CD1c-positive myeloid dendritic cell (primary cell): Measurements from ENCODE around the gene RBL2.
"Not testable (repeated sequence)": the region's sequence is repeated elsewhere in the genome, so short reads cannot be mapped to it uniquely, and the experiment has no call there.

Experiments used
- DNase-seq: peaks from one replicate; pipeline ENCODE4 v3.0.0-alpha.2; 2016; ENCODE audit errors: extremely low spot score

RBL2 gene

GRCh38 chr16:53434377-53435065, at the start of gene RBL2:
RBL2 (plus strand) TSS chr16:53434471; CDS start chr16:53434557, 86 bp downstream.
- DNase-seq, result peak; percentile 83

GRCh38 chr16:53384610-53385009, 49.7 kb upstream of the RBL2 start:
- not testable (repeated sequence) for DNase-seq

DNA sequence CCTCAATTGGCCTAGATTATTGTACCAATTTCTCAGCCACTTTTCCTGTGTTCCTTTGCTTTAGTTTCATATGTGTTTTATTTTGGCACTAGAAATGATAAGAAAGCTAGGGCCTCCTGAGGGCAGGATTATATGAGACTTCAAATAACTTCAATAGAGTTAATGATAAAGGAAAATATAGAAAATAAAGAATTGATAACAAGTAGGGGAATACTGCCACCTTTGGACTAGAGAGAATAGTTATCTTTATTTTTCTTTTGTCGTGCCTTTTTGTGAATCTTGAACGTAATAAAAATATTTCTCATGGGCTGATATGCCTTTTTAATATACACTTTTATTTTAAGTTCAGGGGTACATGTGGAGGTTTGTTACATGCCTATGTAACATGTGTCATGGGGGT, 29.3 kb upstream of the RBL2 start:
- no peak for DNase-seq

GRCh38 chr16:53412549-53412948, 21.7 kb upstream of the RBL2 start:
- DNase-seq, result no peak

DNA sequence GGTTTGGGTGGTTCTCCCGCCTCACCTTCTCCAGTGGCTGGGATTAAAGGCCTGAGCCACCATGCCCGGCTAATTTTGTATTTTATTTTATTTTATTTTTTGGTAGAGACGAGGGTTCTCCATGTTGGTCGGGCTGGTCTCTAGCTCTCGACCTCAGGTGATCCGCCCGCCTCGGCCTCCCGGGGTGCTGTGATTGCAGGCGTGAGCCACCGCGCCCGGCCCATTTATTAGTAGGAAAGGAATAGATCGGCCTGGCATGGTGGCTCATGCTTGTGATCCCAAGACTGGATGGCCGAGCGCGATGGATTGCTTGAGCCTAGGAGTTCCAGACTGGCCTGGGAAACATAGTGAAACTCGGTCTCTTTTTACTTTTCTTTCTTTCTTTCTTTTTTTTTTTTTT, 20.4 kb upstream of the RBL2 start:
- no peak for DNase-seq

- no peak for DNase-seq
These were observed 19.9 kb upstream of the RBL2 start for GRCh38 chr16:53414381-53414780.

GRCh38 chr16:53415504-53415903, 18.8 kb upstream of the RBL2 start:
- no peak for DNase-seq

DNA sequence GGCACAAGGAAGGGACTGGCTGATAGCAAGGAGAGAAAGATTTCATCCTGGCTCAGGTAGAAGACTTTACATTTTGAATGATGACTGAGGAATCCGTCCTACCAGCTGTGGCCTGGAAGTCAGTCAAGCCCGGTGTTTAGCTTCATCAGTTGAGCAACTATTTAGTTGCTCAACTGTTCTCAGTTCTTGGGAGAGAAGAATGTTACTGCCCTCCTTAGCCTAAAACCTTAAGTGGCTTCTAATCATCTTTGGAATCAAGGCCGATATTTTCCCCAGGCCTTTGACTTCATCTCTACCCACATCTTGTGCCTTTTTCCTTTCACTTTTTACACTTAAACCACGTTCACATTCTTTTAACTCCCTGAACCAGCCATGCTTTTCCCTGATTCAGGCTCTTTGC, 17.3 kb upstream of the RBL2 start:
- DNase-seq, result no peak

DNA sequence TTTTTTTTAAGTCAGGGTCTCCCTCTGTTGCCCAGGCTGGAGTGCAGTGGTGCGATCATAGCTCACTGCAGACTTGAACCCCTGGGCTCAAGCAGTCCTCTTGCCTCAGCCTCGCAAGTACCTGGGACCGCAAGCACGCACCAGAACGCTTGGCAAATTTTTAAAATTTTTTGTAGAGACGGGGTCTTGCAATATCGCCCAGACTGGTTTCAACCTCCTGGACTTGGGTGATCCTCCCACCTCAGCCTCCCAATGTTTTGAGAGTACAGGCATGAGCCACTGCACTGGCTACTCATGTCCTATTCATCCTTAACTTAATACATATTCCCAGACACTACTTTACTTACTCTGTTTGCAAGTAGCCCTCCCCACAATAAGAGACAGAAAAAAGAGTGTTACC, 16.3 kb upstream of the RBL2 start:
- DNase-seq, result no peak

DNA sequence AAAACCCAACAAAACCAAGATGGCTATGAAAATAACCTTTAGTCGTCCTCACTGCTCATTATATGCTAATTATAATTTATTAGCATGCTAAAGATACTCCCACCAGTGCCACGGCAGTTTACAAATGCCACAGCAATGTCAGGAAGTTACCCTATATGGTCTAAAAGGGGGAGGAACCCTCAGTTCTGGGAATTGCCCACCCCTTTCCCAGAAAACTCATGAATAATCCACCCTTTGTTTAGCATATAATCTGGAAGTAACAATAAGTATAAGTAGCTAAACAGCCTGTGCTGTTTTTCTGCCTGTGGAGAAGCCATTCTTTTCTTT, 14.9 kb upstream of the RBL2 start:
- not testable (repeated sequence) for DNase-seq

DNA sequence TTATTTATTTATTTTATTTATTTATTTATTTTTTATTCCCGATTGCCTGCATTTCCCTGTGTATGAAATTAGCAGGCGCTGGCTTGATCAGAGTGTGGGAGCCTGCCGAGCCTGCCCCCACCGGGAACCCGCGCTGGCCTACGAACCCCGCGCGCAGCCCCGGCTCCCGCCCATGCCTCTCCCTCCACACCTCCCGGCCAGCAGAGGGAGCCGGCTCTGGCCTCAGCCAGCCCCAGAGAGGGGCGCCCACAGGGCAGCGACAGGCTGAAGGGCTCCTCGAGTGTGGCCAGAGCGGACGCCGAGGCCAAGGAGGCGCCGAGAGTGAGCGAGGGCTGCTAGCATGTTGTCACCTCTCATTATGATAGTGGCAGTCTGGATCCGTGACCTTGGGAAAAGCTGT, 13.0 kb upstream of the RBL2 start:
- no peak for DNase-seq

DNA sequence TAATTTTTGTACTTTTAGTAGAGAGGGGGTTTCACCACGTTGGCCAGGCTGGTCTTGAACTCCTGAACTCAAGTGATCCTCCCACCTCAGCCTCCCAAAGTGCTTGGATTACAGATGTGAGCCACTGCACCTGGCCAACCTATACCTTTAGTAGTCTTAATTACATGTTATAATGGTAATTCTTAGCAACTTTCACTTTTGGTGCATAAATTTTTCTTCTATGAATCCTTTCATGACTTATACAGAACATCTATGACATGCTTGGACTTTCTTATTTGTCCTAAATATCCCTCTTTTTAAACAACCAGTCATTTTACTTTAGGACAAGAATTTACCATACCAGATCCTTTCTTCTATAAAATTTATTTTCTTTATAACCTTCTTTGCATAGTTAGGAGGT, 10.3 kb upstream of the RBL2 start:
- not testable (repeated sequence) for DNase-seq

DNA sequence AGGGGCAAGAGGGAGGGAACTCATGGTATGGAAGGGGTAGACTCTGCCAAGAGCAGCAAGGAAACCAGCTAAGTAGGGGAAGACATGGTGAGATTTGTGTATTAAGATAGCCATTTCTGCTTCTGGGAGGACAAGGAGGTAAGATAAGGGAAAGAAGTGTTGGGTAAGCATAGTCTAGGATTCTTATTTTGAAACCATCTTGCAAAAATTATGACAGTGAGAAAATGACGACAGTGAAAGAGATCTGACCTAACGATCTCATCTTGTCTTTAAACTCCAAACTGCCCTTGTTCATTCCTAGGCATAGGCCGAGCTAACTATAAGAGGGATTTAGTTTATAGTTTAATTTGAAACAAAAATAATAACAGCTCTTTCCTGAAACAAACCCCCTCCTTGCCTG, 5.6 kb upstream of the RBL2 start:
- no peak for DNase-seq

DNA sequence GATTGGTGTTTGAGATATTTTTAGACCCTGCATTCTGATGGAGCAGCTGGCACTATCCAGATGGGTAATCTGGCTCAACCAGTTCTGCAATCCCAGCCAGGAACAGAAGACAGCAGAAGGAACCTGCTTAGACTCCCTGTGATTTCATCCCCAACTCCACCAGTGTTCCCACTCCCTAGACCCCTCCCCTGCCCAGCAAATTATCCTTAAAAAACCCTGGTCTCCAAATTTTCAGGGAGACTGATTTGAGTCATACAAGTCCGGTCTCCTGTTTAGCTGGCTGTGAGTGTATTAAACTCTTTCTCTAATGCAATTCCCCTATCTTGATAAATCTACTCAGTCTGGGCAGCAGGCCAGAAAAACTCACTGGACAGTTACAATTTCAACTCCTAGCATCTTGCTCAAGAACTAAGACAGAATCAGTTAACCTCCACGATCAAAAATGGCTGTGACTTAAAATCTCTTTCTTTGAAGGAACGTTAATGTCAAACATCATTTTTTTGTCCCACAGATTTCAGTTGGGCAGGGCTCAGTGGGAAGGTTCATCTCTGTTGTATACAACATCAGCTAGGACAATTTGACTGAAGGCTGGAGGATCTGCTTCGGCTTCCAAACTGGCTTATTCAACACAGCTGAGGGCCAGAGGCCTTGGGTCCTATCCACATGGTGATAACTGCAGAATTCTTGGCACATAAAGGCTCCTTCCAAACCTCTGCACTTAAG, 4.9 kb upstream of the RBL2 start:
- no peak for DNase-seq

DNA sequence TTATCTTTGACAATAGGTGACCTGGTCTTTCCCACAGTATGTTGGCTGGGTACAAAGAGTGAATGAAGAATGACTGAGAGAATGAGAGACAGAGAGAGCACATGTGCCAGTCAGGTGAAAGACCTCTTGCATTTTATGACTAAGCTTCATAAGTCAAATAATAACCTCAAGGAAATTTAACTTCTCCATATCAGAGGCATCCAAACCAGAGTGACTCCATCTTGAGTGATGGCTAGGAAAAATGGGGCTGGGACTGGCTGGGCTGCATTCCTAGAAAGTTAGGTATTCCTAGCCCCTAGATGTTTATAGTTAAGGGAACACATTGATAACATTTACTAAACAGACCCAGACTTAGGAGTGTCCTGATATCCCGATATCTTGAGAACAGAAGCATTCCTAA, 3.9 kb upstream of the RBL2 start:
- DNase-seq, result no peak

GRCh38 chr16:53433509-53433908, 762 bp upstream of the RBL2 start:
- DNase-seq, result no peak

DNA sequence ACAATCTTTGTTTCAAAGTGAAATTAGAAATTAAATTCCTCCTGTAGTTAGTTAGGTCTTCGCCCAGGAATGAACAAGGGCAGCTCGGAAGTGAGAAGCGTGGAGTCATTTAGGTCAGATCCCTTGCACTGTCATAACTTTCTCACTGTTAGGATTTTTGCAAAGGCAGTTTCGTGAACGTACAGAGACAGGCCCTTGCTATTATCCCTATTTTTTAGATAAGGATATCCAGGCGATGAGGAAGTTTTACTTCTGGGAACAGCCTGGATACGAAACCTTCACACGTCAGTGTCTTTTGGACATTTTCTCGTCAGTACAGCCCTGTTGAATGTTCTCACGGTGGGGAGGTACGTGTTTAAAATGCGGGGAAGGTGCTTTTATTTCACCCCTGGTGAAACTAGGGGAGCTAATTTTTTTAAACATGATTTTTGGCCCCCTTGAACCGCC, 318 bp upstream of the RBL2 start:
- peak; percentile 10 for DNase-seq

DNA sequence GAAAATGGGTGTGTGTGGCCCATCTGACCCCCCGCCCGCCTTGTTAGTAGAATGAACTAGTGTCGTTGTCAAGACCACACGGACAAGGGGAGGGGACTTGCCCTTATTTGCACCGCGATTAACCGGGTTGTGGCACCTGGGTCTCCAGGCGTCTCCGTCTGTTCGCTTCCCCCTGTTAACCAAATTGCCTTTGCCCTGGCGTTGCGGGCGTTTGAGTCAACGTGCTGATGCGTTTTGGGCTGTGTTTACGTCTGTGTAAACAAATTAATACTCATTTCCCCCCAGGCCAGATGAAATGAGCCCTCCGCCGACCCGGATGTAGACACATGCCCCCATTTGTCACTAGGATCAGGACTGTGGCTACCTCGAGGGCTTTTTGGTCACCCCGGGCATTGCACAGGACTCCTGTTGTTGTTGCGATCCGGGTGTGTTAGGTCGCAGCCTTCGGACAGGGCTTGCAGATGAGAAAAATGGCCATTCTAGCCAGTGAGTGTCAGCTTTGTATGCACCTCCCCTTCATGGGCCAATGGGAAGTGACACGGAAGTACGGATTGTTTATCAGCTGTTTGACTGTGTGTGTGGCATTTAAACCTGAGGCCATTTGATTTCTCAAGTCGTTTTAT, 906 bp downstream of the RBL2 start:
- peak; percentile 90 for DNase-seq

- DNase-seq, result no peak
These were observed 5.9 kb downstream of the RBL2 start for GRCh38 chr16:53440125-53440524.

GRCh38 chr16:53445534-53445933, 11.3 kb downstream of the RBL2 start:
- no peak for DNase-seq

DNA sequence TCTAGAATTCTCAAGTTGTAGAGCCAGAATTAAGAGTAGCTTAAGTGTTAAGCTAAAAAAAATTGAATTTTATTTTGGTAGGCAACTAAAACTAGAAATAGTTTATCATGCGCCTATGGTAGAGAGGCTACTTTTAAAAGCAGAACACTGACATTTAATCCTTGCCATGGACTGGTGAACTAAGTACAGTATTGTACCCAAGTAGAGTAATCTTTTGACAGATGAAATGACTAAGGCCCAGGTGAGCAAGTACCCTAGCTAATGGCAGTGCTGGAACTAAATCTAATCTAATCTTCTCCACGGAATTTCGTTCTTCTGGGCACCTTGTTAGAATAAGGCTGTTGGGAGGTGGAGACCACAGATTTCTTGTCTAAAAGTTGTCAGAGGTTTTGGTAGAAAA, 11.8 kb downstream of the RBL2 start:
- DNase-seq, result no peak

GRCh38 chr16:53449816-53450517, 15.7 kb downstream of the RBL2 start:
- no peak for DNase-seq

DNA sequence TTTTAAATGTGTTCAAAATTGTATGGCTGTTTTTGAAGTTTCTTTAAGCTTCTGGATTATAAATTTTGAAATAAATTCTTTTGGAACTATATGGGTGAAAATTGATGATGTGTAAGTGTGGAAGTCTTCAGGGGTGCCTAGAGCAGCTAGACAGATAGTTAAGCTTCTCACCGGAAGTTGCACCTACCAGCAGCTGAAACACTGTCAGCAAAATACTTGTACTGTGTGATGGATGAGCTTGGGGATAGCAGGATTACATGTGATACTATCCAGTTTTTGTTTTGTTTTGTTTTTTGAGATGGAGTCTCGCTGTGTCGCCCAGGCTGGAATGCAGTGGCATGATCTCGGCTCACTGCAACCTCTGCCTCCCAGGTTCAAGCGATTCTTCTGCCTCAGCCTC, 19.7 kb downstream of the RBL2 start:
- DNase-seq, result no peak
